ENCODE data around the gene AKR1B15. TPM values are rescaled to one million over a fixed set of nuclear protein-coding genes. Genes with fewer than 3 reads are reported as not detected.

Gene AKR1B15
- polyA plus RNA-seq, 3 donors = not detected

DNA sequence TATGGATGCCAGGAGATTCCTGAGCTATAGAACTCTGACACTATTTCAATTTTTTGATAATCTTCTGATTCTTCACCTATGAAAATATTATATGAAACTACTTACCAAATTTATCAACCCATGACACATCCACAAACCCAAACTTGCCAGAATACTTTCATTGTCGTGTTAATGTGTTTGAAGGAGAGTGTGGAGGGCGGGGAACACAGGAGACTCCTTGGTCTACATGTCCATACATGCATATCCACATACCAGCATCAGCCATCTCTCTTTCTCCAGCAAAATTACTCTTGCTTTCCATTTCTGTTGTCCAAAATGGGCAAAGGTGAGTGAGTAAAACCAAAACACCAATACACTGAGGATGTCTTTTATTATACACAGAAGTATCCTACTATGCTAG lies 74.3 kb downstream of the AKR1B15 start:
- Mint-ChIP-seq H3K27me3 (ENCODE audit: low read depth in 3 of 3) (peaks cover 0 to 7% (median 2%) of the 10 kb centered on the region in 3 donors), H3K27ac (no peak overlapping the region), H3K36me3 (no peaks in the 10 kb centered on the region), H3K4me1 (peaks cover 14% of the 10 kb centered on the region), H3K9me3 (no peaks in the 10 kb centered on the region), H3K4me3 (no peak overlapping the region)
- no peak overlapping the region for H3K27ac ChIP-seq (ENCODE audit: low read depth in 1 of 2, low read length in 2 of 2)
- H3K4me1 ChIP-seq (ENCODE audit: control insufficient read depth in 1 of 2, insufficient read depth in 2 of 2, low read length in 2 of 2) = peaks cover 7 to 12% of the 10 kb centered on the region in 2 donors
- H3K4me2 ChIP-seq (replicated peaks; ENCODE audit: extremely low read depth, low read length, poor library complexity, severe bottlenecking) = no peak overlapping the region
- H3K79me2 ChIP-seq (ENCODE audit: insufficient read depth, low read length) = no peaks in the 10 kb centered on the region
- no peak for TF ChIP-seq CTCF (IDR thresholded peaks at IDR 0.05)
- WGBS (ENCODE audit: insufficient coverage) = no CpG with 5 or more reads among the region's 2 CpGs
- intact Hi-C loops (cut with micrococcal nuclease) = no loop called here
- H3K9me3 ChIP-seq (replicated peaks in 1 of 2; ENCODE audit: control insufficient read depth in 1 of 2, insufficient read depth in 1 of 2, low read length in 2 of 2) = no peaks in the 10 kb centered on the region
- H2AFZ ChIP-seq (ENCODE audit: insufficient read depth, low read depth, low read length, poor library complexity, severe bottlenecking) = no peak overlapping the region
- H3K36me3 ChIP-seq (replicated peaks in 1 of 2; ENCODE audit: control insufficient read depth in 1 of 2, insufficient read depth in 2 of 2, low read length in 2 of 2) = no peaks in the 10 kb centered on the region
- no peak overlapping the region for H3K4me3 ChIP-seq (replicated peaks in 1 of 3; ENCODE audit: low read depth in 2 of 3, low read length in 3 of 3)
- DNase-seq = no peak
- no peak overlapping the region for H3K9ac ChIP-seq (ENCODE audit: insufficient read depth, low read length, poor library complexity, severe bottlenecking)
- H3K27me3 ChIP-seq (ENCODE audit: control insufficient read depth in 2 of 2, insufficient read depth in 2 of 2, low read length in 2 of 2) = peaks cover 2 to 7% of the 10 kb centered on the region in 2 donors
- no peaks in the 10 kb centered on the region for H4K20me1 ChIP-seq (ENCODE audit: insufficient read depth, low read length)

GRCh38 chr7:134625550-134625949 lies 76.6 kb downstream of the AKR1B15 start:
- H3K36me3 ChIP-seq (replicated peaks in 1 of 2; ENCODE audit: control insufficient read depth in 1 of 2, insufficient read depth in 2 of 2, low read length in 2 of 2) = no peaks in the 10 kb centered on the region
- H3K4me3 ChIP-seq (replicated peaks in 1 of 3; ENCODE audit: low read depth in 2 of 3, low read length in 3 of 3) = no peak overlapping the region
- intact Hi-C loops (cut with micrococcal nuclease) = no loop called here
- DNase-seq = no peak
- Mint-ChIP-seq H3K4me1 (peaks cover 3% of the 10 kb centered on the region), H3K4me3 (no peak overlapping the region), H3K9me3 (no peaks in the 10 kb centered on the region), H3K36me3 (no peaks in the 10 kb centered on the region), H3K27ac (no peak overlapping the region), H3K27me3 (ENCODE audit: low read depth in 3 of 3) (peaks cover 0 to 7% (median 2%) of the 10 kb centered on the region in 3 donors)
- no peak for TF ChIP-seq CTCF (IDR thresholded peaks at IDR 0.05)
- no peak overlapping the region for H2AFZ ChIP-seq (ENCODE audit: insufficient read depth, low read depth, low read length, poor library complexity, severe bottlenecking)
- WGBS (ENCODE audit: insufficient coverage) = no CpG with 5 or more reads among the region's 3 CpGs
- H4K20me1 ChIP-seq (ENCODE audit: insufficient read depth, low read length) = no peaks in the 10 kb centered on the region
- no peaks in the 10 kb centered on the region for H3K79me2 ChIP-seq (ENCODE audit: insufficient read depth, low read length)
- no peaks in the 10 kb centered on the region for H3K9me3 ChIP-seq (replicated peaks in 1 of 2; ENCODE audit: control insufficient read depth in 1 of 2, insufficient read depth in 1 of 2, low read length in 2 of 2)
- H3K4me1 ChIP-seq (ENCODE audit: control insufficient read depth in 1 of 2, insufficient read depth in 2 of 2, low read length in 2 of 2) = no peaks in the 10 kb centered on the region
- H3K27ac ChIP-seq (ENCODE audit: low read depth in 1 of 2, low read length in 2 of 2) = no peak overlapping the region
- H3K9ac ChIP-seq (ENCODE audit: insufficient read depth, low read length, poor library complexity, severe bottlenecking) = no peak overlapping the region
- H3K27me3 ChIP-seq (ENCODE audit: control insufficient read depth in 2 of 2, insufficient read depth in 2 of 2, low read length in 2 of 2) = peaks cover 2 to 7% of the 10 kb centered on the region in 2 donors
- H3K4me2 ChIP-seq (replicated peaks; ENCODE audit: extremely low read depth, low read length, poor library complexity, severe bottlenecking) = no peak overlapping the region

All from CD14-positive monocyte (primary cell).